Naive thymus-derived CD4-positive, alpha-beta T cell (primary cell): ENCODE measurements around the gene FGD2. TPM values are rescaled to one million over a fixed set of nuclear protein-coding genes. Genes with fewer than 3 reads are reported as not detected.

Experiments
- ATAC-seq: fragments of 150-1000 bp; cut with Tn5 transposase; 2 replicates; pipeline ENCODE4 v1.10.0; 2021; ENCODE audit warnings: mild to moderate bottlenecking, moderate library complexity
- CTCF ChIA-PET: fragments of 350-600 bp; sonication (Branson Sonifier 250); formaldehyde crosslinking; loops from one replicate; lab custom pipeline; 2021; ENCODE audit warnings: antibody characterized with exemption; lab: Charles Lee
- POLR2A ChIA-PET: fragments of 350-600 bp; sonication (Branson Sonifier 250); formaldehyde crosslinking; loops from one replicate; lab custom pipeline; 2021; ENCODE audit warnings: antibody characterized with exemption, inconsistent platforms; lab: Charles Lee
- DNase-seq, 9 donors: peaks; one replicate each; pipeline versions ENCODE4 v3.0.0 to v3.0.0-alpha.2; 2020 to 2022; ENCODE audit warnings: mixed read lengths in 1 of 9
- H3K27ac ChIP-seq: one replicate; pipeline ENCODE4 v1.7.0; 2013; ENCODE audit warnings: mild to moderate bottlenecking, low read depth, low read length, moderate library complexity
- H3K27me3 ChIP-seq, 2 donors: one replicate each; pipeline ENCODE4 v1.7.0; 2013; ENCODE audit warnings: low read length in 2 of 2, mild to moderate bottlenecking in 2 of 2, moderate library complexity in 2 of 2; ENCODE audit not compliant: control insufficient read depth in 2 of 2, insufficient read depth in 2 of 2
- H3K36me3 ChIP-seq, 3 experiments: 1 replicate in 2 of 3; 2 replicates in 1 of 3; pipeline ENCODE4 v1.7.0; 2013; ENCODE audit warnings: low read length in 3 of 3, mild to moderate bottlenecking in 3 of 3, moderate library complexity in 1 of 3; ENCODE audit not compliant: insufficient read depth in 3 of 3, control insufficient read depth in 2 of 3
- H3K4me1 ChIP-seq, 2 donors: one replicate each; pipeline ENCODE4 v1.7.0; 2013; ENCODE audit warnings: low read length in 2 of 2, mild to moderate bottlenecking in 2 of 2, moderate library complexity in 1 of 2; ENCODE audit not compliant: control insufficient read depth in 2 of 2, insufficient read depth in 2 of 2
- H3K4me3 ChIP-seq: 2 replicates; pipeline ENCODE4 v1.7.0; 2013; ENCODE audit warnings: mild to moderate bottlenecking, low read length
- H3K9me3 ChIP-seq, 3 experiments: 1 replicate in 2 of 3; 2 replicates in 1 of 3; pipeline ENCODE4 v1.7.0; 2013; ENCODE audit warnings: low read length in 3 of 3; ENCODE audit not compliant: control insufficient read depth in 2 of 3
- H3K27ac Mint-ChIP-seq, 9 donors: one replicate each; pipeline ENCODE4 v1.8.0; 2020 to 2022; ENCODE audit warnings: mixed read lengths in 9 of 9, mild to moderate bottlenecking in 8 of 9, moderate library complexity in 5 of 9, inconsistent platforms in 2 of 9
- H3K27me3 Mint-ChIP-seq, 5 donors: one replicate each; pipeline ENCODE4 v1.8.0; 2021 to 2022; ENCODE audit warnings: mixed read lengths in 5 of 5, mild to moderate bottlenecking in 1 of 5
- H3K36me3 Mint-ChIP-seq, 5 donors: one replicate each; pipeline ENCODE4 v1.8.0; 2020 to 2022; ENCODE audit warnings: mixed read lengths in 5 of 5, mild to moderate bottlenecking in 3 of 5, inconsistent platforms in 1 of 5
- H3K4me1 Mint-ChIP-seq, 7 donors: one replicate each; pipeline ENCODE4 v1.8.0; 2020 to 2022; ENCODE audit warnings: mixed read lengths in 7 of 7, mild to moderate bottlenecking in 3 of 7, inconsistent platforms in 1 of 7
- H3K4me3 Mint-ChIP-seq, 10 donors: one replicate each; pipeline ENCODE4 v1.8.0; 2020 to 2022; ENCODE audit warnings: mild to moderate bottlenecking in 10 of 10, mixed read lengths in 10 of 10, moderate library complexity in 6 of 10, inconsistent platforms in 2 of 10
- H3K9me3 Mint-ChIP-seq, 11 donors: one replicate each; pipeline ENCODE4 v1.8.0; 2020 to 2022; ENCODE audit warnings: mixed read lengths in 11 of 11, mild to moderate bottlenecking in 4 of 11, inconsistent platforms in 1 of 11, moderate library complexity in 1 of 11
- intact Hi-C, 2 donors: fragments of 100-400 bp; cut with micrococcal nuclease; formaldehyde crosslinking; loops; one replicate each; pipeline ENCODE4 v1.15.1; 2023
- polyA plus RNA-seq, 2 donors: library from polyadenylated mRNA; unstranded; fragments of 300-500 nt; fragmentation: Illumina TruSeq; gene quantifications; one replicate each; pipeline ENCODE4 v1.2.3, GENCODE V29; 2021
- total RNA-seq, 6 experiments: library from RNA in 5 of 6; stranded (reverse) in 5 of 6; gene quantifications; 1 replicate in 5 of 6; 2 replicates in 1 of 6; pipeline ENCODE4 v1.2.3 and lab custom pipeline; 2021 to 2026

FGD2 gene
- total and polyA plus RNA-seq, 7 experiments from 2014 or later: 0.25 to 71.9 (median 1.6) TPM

DNA sequence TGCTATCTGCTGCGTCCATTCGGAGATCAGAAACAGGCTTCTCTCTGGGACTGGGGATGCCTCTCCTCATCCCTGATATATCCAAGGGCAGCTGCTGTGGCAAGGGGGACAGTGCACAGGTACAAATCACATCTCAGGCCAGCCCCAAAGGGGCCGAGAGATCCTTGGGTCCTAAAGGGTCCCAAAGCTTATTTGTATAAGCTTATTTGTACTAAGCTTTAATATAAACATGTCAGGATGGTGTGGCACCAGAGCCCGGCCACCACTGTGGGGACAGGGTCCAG is 45.3 kb downstream of the FGD2 start:
- H3K4me3 ChIP-seq: peak overlapping the region; percentile 58

DNA sequence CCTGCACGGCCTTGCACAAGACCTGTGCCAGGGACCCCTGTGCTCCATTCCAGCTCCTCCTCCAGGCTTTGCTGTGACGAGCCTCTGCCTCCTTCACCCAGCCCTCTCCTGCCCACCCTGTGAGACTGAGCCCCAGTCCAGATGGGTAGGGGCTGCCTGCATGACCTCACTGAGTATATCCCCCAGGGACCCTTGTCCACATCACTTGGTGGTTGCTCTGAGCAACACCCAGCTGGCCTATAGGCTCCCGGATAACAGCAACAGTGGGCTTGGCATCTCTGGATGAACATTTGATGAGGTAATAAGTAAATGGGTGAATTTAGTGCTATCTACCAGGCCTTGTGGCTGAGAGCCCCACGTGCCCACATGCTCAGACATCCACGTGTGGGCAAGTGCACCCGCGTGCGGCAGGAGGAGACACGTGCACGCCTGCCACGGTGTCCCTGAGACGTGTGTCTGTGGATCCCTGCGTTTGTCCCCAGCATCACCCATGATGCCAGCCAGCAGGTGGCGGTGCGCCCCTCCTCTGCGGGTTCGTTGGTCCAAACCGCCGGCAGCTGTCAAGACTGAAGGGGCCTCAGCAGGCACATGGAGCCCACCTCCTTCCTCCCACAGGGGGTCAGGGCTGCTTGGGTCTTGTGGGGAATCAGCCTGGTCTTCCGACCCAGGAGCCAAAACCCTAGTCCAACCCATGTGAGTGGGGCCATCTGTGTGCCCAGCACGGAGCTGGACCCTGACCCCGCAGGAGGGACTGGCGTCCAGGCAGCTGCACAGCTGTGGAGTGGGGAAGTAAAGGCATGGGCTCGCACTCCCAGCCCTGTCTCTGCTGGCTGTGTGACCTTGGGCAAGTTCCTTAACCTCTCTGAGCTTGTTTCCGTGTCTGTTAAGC is 45.9 kb downstream of the FGD2 start:
- H3K27me3 Mint-ChIP-seq: no peaks in the 10 kb centered on the region
- ChIA-PET POLR2A (interaction anchor here (0.9 to 9.6 kb wide), 8 partner anchors 9 to 158 kb away, joined by 3 to 177 read pairs (median 8); partner anchors contain the start of genes MTCH1 and PIM1), CTCF (interaction anchor here (0.6 to 8.3 kb wide), 23 partner anchors 10 to 315 kb away, joined by 3 to 178 read pairs (median 3); partner anchors contain the start of gene PIM1)
- intact Hi-C loops: loop anchor here (1.0 to 2.0 kb wide), 7 partner anchors 22 to 159 kb away; no protein-coding TSS in a partner anchor
- peaks cover 0 to 20% (median 0%) of the 10 kb centered on the region in 5 donors for H3K36me3 Mint-ChIP-seq
- Histone ChIP-seq H3K27ac (peak overlapping the region; percentile 75), H3K4me1 (peaks cover 46 to 56% of the 10 kb centered on the region in 2 donors), H3K4me3 (peak overlapping the region; percentile 58), H3K9me3 (no peaks in the 10 kb centered on the region), H3K27me3 (no peaks in the 10 kb centered on the region), H3K36me3 (no peaks in the 10 kb centered on the region)
- peak; percentile 83 for ATAC-seq
- peak overlapping the region; percentile 66 to 94 (median 72) for H3K4me3 Mint-ChIP-seq
- DNase-seq: peak; percentile 73 to 87 (median 83)
- peak overlapping the region; percentile 84 to 99 (median 92) for H3K27ac Mint-ChIP-seq
- H3K9me3 Mint-ChIP-seq: peaks cover 0 to 4% (median 0%) of the 10 kb centered on the region in 11 donors
- peaks cover 49 to 70% (median 57%) of the 10 kb centered on the region in 7 donors for H3K4me1 Mint-ChIP-seq

More for the DNA sequence above, 45.3 kb downstream of the FGD2 start:
- ATAC-seq (no peak), DNase-seq (no peak)
- no peaks in the 10 kb centered on the region for H3K27me3 Mint-ChIP-seq
- Histone ChIP-seq H3K27ac (peak overlapping the region; percentile 75), H3K4me1 (peaks cover 46 to 62% of the 10 kb centered on the region in 2 donors), H3K27me3 (no peaks in the 10 kb centered on the region), H3K9me3 (no peaks in the 10 kb centered on the region), H3K36me3 (no peaks in the 10 kb centered on the region)
- H3K4me1 Mint-ChIP-seq: peaks cover 55 to 76% (median 63%) of the 10 kb centered on the region in 7 donors
- ChIA-PET CTCF (interaction anchor here (0.7 to 8.3 kb wide), 18 partner anchors 8 to 164 kb away, joined by 3 to 178 read pairs (median 4); partner anchors contain the start of gene PIM1), POLR2A (interaction anchor here (0.9 to 9.6 kb wide), 8 partner anchors 9 to 159 kb away, joined by 3 to 177 read pairs (median 8); partner anchors contain the start of genes MTCH1 and PIM1)
- H3K9me3 Mint-ChIP-seq: peaks cover 0 to 5% (median 0%) of the 10 kb centered on the region in 11 donors
- intact Hi-C loops: loop anchor here (1.0 to 2.0 kb wide), 9 partner anchors 21 to 160 kb away; no protein-coding TSS in a partner anchor
- peak overlapping the region; percentile 64 to 94 (median 82) for H3K4me3 Mint-ChIP-seq
- peaks cover 0 to 20% (median 0%) of the 10 kb centered on the region in 5 donors for H3K36me3 Mint-ChIP-seq
- peak overlapping the region; percentile 84 to 99 (median 92) for H3K27ac Mint-ChIP-seq

DNA sequence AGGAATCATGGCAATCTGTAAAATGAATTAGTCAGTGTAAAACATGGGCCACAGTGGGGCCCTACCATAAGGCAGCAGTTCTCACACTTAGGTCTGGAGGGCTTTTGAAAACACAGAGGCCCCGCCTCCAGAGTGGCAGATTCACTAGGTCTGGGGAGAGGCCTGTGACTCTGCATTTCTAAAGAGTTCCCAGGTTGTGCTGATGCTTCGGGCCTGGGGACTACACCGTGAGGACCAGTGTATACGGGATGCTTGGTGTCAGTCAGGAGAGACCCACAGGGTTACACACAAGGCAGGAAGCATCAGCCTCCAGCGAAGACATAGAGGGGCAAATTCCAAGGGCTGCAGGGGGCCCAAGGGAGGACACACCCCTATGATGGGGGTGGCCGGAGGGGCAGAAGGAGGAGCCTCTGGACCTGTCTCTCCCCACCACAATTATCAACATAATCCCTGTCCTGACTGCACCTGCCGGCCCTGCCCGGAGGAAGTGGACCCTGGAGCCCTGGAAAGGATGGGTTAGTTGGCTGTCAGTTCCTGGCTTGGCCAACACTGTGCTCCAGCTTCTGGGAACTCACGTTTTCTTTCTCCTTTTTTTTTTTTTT is 46.7 kb downstream of the FGD2 start:
- H3K9me3 Mint-ChIP-seq: peaks cover 0 to 1% (median 0%) of the 10 kb centered on the region in 11 donors
- DNase-seq: no peak
- H3K27me3 Mint-ChIP-seq: no peaks in the 10 kb centered on the region
- CTCF ChIA-PET: interaction anchor here (0.6 to 8.3 kb wide), 16 partner anchors 27 to 316 kb away, joined by 3 to 178 read pairs (median 3); partner anchors contain the start of gene PIM1
- H3K4me3 Mint-ChIP-seq: peak overlapping the region in 8 of 10 donors; percentile 35 to 94 (median 66)
- Histone ChIP-seq H3K4me3 (no peak overlapping the region), H3K4me1 (peaks cover 46 to 49% of the 10 kb centered on the region in 2 donors), H3K9me3 (no peaks in the 10 kb centered on the region), H3K36me3 (no peaks in the 10 kb centered on the region), H3K27ac (no peak overlapping the region), H3K27me3 (no peaks in the 10 kb centered on the region)
- peaks cover 0 to 17% (median 0%) of the 10 kb centered on the region in 5 donors for H3K36me3 Mint-ChIP-seq
- intact Hi-C loops: no loop called here
- POLR2A ChIA-PET: interaction anchor here (0.6 to 9.6 kb wide), 5 partner anchors 22 to 157 kb away, joined by 3 to 177 read pairs (median 19); partner anchors contain the start of gene PIM1
- no peak for ATAC-seq
- H3K4me1 Mint-ChIP-seq: peaks cover 43 to 62% (median 49%) of the 10 kb centered on the region in 7 donors
- peak overlapping the region in 7 of 9 donors; percentile 67 to 99 (median 90) for H3K27ac Mint-ChIP-seq

DNA sequence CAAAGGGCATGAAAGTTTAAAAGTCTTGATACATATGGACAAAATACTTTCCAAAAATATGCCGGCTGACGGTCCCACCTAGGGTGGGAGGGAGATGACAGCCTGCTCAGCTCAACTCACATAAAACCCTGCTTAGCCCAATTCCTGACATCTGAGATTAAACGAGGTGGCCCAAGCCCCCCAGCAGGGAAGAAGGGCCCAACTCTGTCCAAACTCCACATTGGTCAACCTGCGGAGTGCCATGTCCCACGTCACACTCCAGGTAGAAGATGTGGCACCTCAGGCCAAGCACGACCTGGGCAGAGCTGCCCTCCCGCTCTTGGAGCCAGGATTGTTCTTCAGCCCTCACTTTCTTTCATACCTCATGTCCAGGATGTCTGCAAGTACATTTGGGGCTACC is 48.2 kb downstream of the FGD2 start:
- Mint-ChIP-seq H3K4me1 (peaks cover 32 to 52% (median 35%) of the 10 kb centered on the region in 7 donors), H3K27ac (peak overlapping the region in 1 of 9 donors; percentile 53)

DNA sequence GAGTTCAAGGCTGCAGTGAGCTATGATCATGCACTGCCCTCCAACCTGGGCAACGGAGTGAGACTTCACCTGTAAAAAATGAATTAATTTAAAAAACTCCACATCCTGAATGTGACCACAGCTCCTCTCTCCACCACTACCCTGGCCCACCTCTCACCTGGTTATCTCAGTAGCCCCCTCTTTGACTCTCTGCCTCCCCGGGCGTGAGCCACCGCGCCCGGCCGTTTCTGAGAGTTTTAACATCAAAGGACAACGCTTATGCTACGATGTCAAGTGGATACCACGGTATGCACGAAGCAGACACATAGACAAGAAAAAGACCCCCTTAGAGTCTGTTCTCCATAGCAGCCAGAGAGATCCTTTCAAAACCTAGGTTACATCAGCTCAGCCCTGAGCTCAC is 48.7 kb downstream of the FGD2 start:
- ATAC-seq (no peak), DNase-seq (no peak)
- Histone ChIP-seq H3K9me3 (no peaks in the 10 kb centered on the region), H3K4me3 (no peak overlapping the region), H3K27ac (no peak overlapping the region), H3K27me3 (no peaks in the 10 kb centered on the region), H3K4me1 (peaks cover 27 to 28% of the 10 kb centered on the region in 2 donors), H3K36me3 (no peaks in the 10 kb centered on the region)
- Mint-ChIP-seq H3K27me3 (no peaks in the 10 kb centered on the region), H3K4me3 (no peak overlapping the region), H3K27ac (peak overlapping the region in 2 of 9 donors; percentile 53 to 58), H3K36me3 (peaks cover 0 to 9% (median 0%) of the 10 kb centered on the region in 5 donors), H3K4me1 (peaks cover 27 to 47% (median 30%) of the 10 kb centered on the region in 7 donors), H3K9me3 (peaks cover 0 to 1% (median 0%) of the 10 kb centered on the region in 11 donors)
- intact Hi-C loops: no loop called here
- ChIA-PET CTCF (interaction anchor here (1.5 to 5.2 kb wide), 2 partner anchors 35 to 156 kb away, joined by 4 to 96 read pairs; no protein-coding TSS in a partner anchor), POLR2A (interaction anchor here (9.6 kb wide), 1 partner anchor 119 kb away, joined by 177 read pairs; the partner anchor contains the start of gene PIM1)

More for the DNA sequence above, 48.2 kb downstream of the FGD2 start:
- ATAC-seq: no peak
- Mint-ChIP-seq H3K4me3 (no peak overlapping the region), H3K36me3 (peaks cover 0 to 12% (median 0%) of the 10 kb centered on the region in 5 donors), H3K9me3 (peaks cover 0 to 1% (median 0%) of the 10 kb centered on the region in 11 donors), H3K27me3 (no peaks in the 10 kb centered on the region)
- H3K4me1 ChIP-seq: peaks cover 31 to 33% of the 10 kb centered on the region in 2 donors
- no peaks in the 10 kb centered on the region for H3K36me3 ChIP-seq
- intact Hi-C loops: no loop called here
- no peak overlapping the region for H3K4me3 ChIP-seq
- DNase-seq: no peak
- H3K9me3 ChIP-seq: no peaks in the 10 kb centered on the region
- H3K27ac ChIP-seq: no peak overlapping the region
- CTCF ChIA-PET: interaction anchor here (0.7 to 5.2 kb wide), 3 partner anchors 34 to 168 kb away, joined by 3 to 96 read pairs (median 4); no protein-coding TSS in a partner anchor
- H3K27me3 ChIP-seq: no peaks in the 10 kb centered on the region
- POLR2A ChIA-PET: interaction anchor here (9.6 kb wide), 1 partner anchor 120 kb away, joined by 177 read pairs; the partner anchor contains the start of gene PIM1
